Stimulated activated CD8-positive, alpha-beta memory T cell treated with anti-CD3 and anti-CD28 coated beads, Interleukin-12 subunit alpha, Interleukin-12 subunit beta, amount 100 ng/mL, for 1 hour (primary cell): Measurements from ENCODE around the gene ERCC3.
A peak's percentile ranks its signal among the peaks of the same experiment; 100 is the strongest.

ENCODE experiments used
- DNase-seq: peaks from one replicate; pipeline ENCODE4 v3.0.0-alpha.2; 2020; ENCODE audit warnings: low read depth

Gene ERCC3

GRCh38 chr2:127293748-127294562 is at the start of gene ERCC3:
Gene ERCC3 (minus strand): TSS chr2:127294144. CDS start chr2:127294081, 63 bp downstream.
- DNase-seq, result peak; percentile 64

GRCh38 chr2:127343277-127343676 is 49.3 kb upstream of the ERCC3 start:
- no peak for DNase-seq

- no peak for DNase-seq
Measured at GRCh38 chr2:127342101-127342500, 48.2 kb upstream of the ERCC3 start.

GRCh38 chr2:127332335-127332734 is 38.4 kb upstream of the ERCC3 start:
- DNase-seq, result no peak

DNA sequence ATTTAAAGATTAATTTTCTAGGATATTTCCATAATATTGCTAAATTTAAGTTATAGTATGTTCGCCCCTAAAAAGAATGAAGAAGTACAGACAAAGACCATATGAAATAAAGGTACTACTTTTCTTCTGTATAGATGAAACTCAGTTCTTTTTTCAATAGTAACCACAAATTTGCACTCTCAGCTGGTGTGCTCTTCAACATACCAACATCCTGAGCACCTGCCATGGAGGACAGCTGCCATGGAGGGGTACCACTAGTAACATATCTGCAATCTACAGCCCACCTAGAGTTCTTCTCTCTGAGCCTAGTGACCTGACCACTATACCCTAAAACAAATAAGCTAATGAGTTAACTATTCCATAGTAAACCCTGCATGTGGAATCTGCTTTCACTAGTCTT is 36.8 kb upstream of the ERCC3 start:
- no peak for DNase-seq

DNA sequence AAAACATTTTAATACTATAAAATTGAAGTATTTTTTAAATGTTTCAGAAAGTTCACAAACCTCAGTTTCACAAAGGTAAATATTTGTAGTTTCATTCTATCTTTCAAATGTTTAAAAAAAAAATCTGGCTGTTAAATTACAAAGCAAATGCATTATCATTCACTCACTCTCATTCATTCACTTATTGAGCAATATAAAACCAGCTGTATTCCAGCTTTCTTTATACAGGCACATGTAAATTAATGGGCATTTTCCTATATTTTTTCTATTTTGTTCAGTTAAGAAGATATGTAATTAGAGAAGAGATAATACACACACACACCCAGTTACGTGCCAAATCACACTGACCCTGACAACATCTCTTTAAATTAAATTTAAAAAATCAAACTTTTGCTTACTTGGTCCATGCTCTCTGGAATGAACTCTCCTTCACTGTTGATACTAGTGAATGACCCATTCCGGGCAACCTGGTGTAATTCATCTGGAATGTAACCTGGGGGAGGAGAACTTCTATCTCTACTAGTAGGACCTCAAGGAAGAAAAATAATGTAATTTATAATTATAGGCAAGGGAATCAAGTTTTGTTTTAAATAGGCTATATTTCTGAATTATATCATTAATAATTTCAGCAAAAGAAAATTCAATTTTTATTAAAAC is 32.5 kb upstream of the ERCC3 start:
- DNase-seq, result no peak

- no peak for DNase-seq
Measured at GRCh38 chr2:127324635-127325034, 30.7 kb upstream of the ERCC3 start.

DNA sequence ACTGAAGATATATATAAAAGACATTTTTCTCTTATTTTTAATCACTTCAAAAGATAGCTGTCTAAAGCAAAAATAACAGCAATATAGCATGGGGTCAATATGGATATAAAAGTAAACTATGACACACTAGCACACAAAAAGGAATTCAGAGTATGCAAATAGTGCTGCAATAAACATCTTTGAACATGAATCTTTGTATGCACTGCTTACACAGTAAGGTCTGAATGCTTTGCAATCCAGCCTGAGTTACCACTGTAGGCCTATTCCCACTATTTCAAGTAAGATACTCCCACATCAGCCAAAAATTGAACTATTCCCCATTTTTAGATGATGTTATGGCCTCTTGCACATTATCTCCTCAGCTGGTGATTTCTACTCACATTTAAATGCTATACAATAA is 27.4 kb upstream of the ERCC3 start:
- DNase-seq, result no peak

GRCh38 chr2:127320586-127321275 is 26.8 kb upstream of the ERCC3 start:
- DNase-seq, result no peak

- no peak for DNase-seq
Measured at GRCh38 chr2:127320067-127320466, 26.1 kb upstream of the ERCC3 start.

DNA sequence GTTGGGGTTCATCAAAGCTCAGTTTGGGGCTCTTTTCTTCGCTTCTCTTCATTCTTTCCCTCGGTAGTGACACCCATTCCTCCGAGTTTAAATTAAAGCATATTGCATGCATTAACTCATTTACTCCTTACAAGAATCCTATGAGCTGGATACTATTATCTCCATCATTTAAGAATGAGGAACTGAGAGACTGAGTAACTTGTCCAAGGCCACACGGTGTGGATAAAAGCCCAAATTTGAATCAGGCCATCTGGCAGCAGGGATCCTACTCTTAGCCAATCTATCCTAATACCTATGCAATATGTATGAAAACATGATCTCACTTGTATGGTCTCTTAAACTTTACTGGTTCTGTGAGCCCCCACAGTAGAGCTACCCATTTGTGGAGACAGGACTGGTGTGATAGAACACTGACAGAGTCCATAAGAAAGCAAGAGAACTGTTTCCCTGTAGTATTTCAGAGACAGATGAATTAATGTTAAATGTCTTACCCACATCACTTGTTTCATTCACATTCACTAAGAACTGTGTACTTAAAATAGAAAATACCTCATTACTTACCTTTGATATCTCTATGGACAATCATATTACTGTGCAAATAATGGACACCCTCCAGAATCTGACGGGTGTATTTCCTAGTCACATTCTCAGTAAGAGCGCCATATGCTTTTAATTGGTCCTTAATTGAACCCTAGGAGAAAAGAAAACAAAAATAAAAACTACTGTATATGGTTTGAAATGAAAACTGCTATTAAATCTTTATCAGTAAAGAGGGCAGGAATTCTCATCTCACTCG is 20.4 kb upstream of the ERCC3 start:
- no peak for DNase-seq

DNA sequence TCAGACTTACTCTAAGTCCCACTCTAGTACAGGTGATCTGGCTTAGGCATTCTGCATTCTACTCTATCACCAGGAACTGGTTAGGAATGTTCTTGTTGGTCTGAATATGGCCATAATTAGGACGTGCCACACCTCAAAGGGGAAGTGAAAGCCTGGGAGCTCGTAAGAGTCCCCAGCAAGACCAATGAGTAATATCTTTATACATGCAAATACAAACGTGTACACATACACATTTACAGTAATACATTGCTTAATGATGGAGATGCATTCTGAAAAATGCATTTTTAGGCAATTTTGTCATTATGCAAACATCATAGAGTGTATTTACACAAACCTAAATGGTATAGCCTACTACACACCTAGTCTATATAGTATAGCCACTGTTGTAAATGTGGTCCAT is 19.5 kb upstream of the ERCC3 start:
- no peak for DNase-seq

GRCh38 chr2:127310980-127311379 is 17.0 kb upstream of the ERCC3 start:
- no peak for DNase-seq

DNA sequence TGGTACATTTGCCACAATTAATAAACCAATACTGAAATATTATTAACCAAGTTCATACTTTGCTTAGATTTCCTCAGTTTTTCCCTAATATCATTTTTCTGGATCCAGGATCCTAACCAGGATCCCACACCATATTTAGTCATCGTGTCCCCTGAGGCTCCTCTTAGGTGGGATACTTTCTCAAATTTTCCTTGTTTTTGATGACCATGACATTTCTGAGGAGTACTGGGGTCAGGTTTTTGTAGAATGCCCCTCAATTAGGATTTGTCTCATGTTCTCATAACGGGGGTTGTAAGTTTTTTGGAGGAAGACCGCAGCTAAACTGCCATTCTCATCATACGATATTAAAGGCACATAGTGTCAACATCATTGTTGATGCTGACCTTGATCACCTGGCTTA is 15.5 kb upstream of the ERCC3 start:
- no peak for DNase-seq

DNA sequence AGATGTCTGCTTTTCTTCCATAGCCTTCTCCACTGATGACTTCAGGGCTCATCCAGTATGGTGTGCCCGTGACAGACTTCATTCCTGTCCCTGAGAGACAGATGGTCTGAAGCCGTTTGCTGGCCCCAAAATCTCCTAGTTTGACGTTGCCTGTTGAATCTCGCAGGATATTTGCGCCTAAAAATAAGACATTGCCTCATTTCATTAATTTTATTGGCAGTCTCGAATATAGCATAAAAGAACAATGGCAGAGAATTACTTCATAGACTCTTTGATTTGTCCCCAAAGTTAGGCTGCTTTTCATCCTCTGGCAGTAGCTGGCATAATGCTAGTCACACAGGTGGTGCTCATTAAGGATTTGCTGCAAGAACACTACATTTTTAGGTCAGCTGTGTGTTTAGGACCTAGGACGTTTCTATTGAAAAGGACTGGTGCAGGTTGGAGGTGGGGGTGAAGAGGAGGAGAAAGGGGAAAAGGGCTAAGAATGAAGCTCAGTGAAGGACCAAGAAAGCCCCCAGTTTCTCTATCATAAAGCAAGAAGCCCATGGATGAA is 14.7 kb upstream of the ERCC3 start:
- no peak for DNase-seq

DNA sequence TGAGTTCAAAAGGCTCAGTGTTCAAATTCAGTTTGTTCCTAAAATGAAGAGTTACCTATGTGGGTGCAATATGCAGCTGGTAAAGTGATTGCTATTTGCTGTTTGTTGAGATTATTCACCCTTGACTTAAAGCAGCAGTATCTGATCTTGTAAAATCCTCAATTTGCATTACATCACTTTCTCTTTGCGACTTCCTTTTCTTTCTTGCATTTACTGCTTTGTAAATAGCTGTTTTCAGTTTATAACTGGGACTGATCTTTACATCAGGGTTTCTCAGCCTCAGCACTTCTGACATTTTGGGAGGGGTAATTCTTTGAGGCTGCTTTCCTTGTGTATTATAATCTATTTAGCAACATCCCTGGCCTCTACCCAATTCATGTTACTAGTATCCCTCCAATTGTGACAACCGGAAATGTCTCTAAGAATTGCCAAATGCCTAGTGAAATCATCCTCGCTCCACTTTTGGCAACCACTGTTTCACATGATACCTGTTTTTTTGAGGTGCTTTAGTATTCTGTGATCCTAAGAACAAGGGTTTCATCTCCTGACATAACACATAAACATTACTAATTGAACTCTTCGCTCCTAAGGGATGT is 12.1 kb upstream of the ERCC3 start:
- DNase-seq, result no peak

GRCh38 chr2:127302168-127302567 is 8.2 kb upstream of the ERCC3 start:
- DNase-seq, result no peak

DNA sequence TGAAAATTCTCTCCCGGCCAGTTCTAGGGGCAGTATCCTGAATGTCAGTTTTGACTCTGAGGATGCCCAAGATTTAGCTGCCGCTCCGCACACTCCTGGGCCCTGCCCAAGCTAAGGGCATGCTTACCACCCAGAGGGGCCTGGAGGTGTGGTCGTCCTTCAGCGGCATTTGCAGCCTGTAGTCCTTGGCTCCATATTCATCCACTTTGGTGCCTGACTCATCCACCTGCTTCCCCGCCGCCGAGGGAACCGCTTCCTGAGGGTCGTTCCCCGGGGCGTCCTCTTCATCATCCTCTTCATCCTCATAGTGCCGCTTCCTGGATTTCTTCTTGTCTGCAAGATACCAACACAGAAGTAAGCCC is 577 bp downstream of the ERCC3 start:
- no peak for DNase-seq

- DNase-seq, result no peak
Measured at GRCh38 chr2:127288274-127288673, 5.7 kb downstream of the ERCC3 start.

DNA sequence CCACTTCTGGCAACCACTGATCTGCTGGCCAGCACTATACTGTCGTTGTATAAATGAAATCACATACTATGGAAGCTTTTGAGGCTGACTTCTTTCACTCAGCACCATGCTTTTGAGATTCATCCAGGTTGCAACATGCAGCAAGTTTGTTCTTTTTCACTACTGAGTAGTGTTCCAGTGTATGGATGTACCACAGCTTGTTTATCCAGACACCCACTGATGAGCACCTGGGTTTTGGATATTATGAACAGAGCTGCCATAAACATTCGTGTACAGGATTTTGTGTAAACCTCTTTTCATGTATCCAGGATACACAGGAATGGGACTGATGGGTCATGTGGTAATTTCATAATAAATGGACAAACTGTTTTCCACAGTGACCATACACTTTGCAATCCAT is 10.7 kb downstream of the ERCC3 start:
- no peak for DNase-seq

- no peak for DNase-seq
Measured at GRCh38 chr2:127280693-127281092, 13.3 kb downstream of the ERCC3 start.

- no peak for DNase-seq
Measured at GRCh38 chr2:127279781-127280180, 14.2 kb downstream of the ERCC3 start.
